Mammary epithelial cell (primary cell): Measurements from ENCODE around the gene KLRC3.

Experiments
- CTCF ChIP-seq, 2 donors: IDR thresholded peaks in 1 of 2; conservative IDR thresholded peaks in 1 of 2; 2 replicates each; pipeline ENCODE4 v1.5.1; 2011 to 2012; ENCODE audit warnings: inconsistent platforms in 2 of 2, low read length in 2 of 2, mild to moderate bottlenecking in 2 of 2, control low read depth in 1 of 2, low read depth in 1 of 2; ENCODE audit not compliant: insufficient read depth in 1 of 2; ENCODE audit errors: extremely low read depth in 1 of 2
- EZH2 ChIP-seq: IDR thresholded peaks from 2 replicates; pipeline ENCODE4 v1.6.1; 2012; ENCODE audit warnings: low read length, inconsistent platforms, borderline replicate concordance

GRCh38 chr12:10400829-10401228 lies 19.6 kb downstream of the KLRC3 start:
- no peak for TF ChIP-seq CTCF (conservative IDR thresholded peaks at IDR 0.05 in 1 of 2, IDR thresholded peaks at IDR 0.05 in 1 of 2; ENCODE audit: extremely low read depth in 1 of 2, insufficient read depth in 1 of 2, low read depth in 1 of 2, low read length in 2 of 2)
- TF ChIP-seq EZH2: no peak
